ENCODE data around the gene SMOC1.

SMOC1 gene

GRCh38 chr14:69865701-69866365 is 13.4 kb upstream of the SMOC1 start:
- no peak for DNase-seq

DNA sequence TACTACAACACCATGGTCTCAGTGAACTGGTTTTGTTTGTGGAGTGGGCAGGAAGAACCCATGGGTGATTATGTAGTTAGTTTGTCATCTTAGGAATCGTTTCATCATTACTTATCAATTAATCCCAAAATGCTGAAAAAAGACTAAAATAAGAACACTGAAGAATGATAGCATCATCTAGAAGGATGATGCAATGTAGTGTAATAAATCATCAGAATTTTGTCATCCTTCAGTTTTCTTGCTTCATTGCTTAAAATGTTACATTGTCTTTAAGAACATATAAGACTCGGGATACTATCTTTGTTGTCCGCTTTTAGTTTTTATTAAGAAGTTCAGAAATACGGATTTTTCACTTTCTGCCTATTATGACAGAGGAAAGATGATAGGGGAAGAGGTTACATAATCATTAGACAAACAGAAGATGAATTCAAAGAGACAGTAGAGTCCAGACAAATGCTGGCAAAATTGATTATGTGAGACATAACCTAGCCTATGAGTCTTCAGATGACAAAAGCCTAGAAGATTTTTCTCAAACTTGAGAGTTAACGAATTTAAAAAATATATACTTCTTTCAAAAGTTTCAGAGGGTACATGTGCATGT is 10.8 kb upstream of the SMOC1 start:
- DNase-seq, result no peak

GRCh38 chr14:69870613-69871012 is 8.6 kb upstream of the SMOC1 start:
- no peak for DNase-seq

- no peak for DNase-seq
Observed at GRCh38 chr14:69873877-69874780, 5.1 kb upstream of the SMOC1 start.

- DNase-seq, result no peak
Observed at GRCh38 chr14:69876221-69876847, 2.9 kb upstream of the SMOC1 start.

DNA sequence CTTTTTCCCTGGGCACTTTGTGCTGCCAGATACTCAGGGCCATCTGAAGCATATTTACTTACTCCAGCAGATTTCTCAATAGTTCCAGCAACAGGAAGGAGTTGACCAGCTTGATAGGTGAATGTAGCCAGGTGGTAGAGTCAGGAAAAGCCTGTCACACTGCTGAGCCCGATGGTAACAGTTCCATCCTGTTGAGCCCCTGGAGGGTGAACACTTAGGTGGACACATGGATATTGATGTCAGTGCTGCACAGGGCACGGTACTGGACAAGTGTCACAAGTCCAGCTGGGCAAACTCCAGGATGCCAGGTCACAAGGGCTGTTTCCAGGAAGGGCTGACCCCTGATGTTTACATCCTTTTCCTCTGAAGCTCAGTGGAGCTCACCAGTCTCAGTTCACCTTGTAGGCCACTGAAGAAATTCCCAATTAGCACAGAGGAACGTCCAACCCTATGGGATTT is 2.3 kb upstream of the SMOC1 start:
- no peak for DNase-seq

- DNase-seq, result peak; percentile 23
Observed at GRCh38 chr14:69877492-69877891, 1.7 kb upstream of the SMOC1 start.

DNA sequence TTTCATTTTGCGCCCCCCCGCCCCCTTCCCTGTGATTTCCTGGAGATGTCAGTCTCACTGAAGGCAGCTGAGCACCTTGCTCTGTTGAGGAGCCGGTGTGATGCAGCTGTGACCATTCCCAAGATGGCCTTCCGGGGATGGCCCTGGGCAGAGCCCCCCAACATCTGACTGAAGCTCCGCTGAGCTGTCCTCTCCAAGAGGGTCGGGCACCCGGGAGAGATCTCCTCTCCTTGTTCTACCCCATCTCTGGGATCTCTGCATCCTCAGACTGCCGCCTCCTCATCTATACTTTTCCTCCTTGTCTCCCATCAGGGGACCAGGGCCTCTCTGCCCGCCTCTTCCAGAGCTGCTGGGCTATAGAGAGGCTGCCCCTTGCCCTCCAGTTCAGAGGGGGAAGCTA is 965 bp upstream of the SMOC1 start:
- no peak for DNase-seq

DNA sequence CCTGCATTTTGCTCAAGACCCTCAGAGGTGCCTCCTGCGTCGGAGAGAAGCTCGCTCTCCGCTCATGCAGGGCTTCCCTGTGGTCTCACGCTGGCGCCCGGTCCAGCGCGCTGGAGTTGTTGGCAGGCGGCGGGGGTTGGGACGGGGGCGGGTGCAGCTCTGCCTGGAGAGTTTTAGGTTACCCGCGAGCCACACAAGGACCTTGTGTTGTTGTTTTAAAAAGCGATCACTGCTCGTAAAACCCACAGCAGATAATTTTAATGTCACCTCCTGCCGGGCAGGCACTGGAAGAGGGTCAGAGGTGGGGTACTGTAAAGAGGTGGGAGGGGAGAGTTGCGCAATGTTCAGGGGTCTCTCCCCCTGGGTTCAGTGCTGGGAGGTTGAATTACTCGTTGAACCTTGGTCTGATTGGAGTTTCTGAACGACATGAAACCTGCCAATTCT is 850 bp downstream of the SMOC1 start:
- no peak for DNase-seq

- no peak for DNase-seq
Observed at GRCh38 chr14:69880893-69881292, 1.7 kb downstream of the SMOC1 start.

DNA sequence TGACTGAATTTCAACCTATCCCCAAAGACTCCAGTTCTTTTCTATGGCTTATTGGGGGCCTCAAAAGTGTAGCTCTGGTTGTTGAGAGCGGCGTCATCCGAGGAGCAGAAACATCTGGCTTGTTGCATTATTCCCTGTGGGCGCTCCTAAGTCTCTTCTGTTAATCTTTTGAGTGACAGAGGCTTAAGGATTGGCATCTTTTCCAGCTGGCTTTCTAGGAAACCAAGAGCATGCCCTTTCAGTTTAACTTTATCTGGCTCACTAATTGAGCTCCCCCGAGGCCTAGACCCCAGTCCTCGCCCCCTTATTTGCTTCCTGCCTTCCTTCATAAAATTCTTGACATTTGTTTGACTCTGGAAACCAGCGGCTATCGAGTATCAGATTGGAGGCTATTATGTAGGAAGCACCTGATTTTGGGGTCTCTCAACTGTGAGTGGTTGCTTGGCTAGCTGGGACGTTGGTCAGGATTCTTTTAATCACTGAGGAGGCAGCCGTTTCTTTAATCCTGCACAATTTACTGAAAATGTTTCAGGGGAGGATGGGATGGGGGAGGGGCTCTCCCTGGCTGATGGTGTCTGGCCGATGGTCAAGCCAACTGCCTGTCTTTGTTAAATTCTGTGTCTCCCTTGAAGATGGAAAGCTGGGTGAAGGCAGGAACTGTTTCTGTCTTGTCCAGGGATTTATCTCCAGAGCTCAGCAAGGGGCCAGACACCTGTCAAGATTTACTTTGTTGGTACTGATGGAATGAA is 3.1 kb downstream of the SMOC1 start:
- DNase-seq, result no peak

- DNase-seq, result no peak
Observed at GRCh38 chr14:69882915-69883314, 3.7 kb downstream of the SMOC1 start.

GRCh38 chr14:69886453-69887242 is 7.4 kb downstream of the SMOC1 start:
- DNase-seq, result no peak

- DNase-seq, result no peak
Observed at GRCh38 chr14:69887740-69888657, 8.8 kb downstream of the SMOC1 start.

DNA sequence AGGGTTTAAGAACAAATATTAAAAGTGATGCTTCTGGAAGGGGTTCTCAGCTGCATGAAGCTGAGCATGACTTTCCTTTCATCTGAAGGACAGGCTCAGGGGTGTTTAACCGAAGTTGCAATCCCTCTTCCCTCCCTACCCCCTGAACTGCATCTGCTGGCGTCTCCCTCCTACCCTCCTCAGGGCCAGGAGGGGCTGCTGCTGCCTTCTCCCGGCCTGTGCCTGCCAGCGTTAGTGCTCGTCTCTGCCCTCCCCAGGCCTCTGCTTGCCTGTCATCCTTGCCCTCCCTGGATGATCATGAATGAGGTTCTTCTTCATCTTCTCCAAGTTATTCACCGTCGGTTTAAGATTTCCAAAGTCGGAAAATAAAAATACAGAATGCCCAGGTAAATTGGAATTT is 12.2 kb downstream of the SMOC1 start:
- no peak for DNase-seq

DNA sequence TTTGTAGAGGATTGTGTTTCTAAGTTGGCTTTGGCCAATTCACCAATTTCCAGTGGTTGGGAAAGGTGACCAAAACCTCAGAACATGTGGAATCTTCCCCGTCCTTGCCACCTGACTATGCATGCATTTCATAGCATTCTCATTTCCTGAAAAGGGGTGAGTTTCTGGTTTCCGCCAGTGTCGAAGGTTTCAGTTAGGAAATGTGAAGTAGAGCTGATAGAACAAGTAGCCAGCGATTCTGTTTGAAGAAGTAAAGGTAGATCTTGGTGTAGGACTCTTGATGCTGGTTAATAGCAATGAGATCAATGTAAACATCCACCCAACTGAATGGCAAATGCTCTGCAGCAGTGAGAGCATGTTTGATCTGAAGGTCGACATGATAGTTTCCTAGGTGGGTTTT is 15.9 kb downstream of the SMOC1 start:
- no peak for DNase-seq

- DNase-seq, result no peak
Observed at GRCh38 chr14:69896080-69896479, 16.9 kb downstream of the SMOC1 start.

GRCh38 chr14:69896972-69897371 is 17.8 kb downstream of the SMOC1 start:
- no peak for DNase-seq

DNA sequence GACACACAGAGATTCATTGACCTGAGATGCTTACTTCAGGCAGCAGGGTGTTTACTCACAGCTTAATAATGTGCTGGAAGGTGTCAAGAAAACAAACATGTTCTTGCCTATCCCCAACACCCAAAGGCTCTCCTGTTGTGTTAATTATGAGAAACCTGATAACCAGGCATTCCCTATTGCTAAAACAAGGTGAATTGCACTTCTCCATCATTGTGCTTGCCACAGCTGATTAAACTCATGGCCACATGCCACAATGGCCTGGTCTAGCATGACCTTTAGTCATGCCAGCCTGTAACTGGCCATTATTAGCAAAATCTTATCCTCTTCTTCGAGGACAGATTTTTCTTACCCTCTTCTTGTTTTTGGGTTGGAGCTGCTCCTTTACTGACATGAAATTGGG is 21.4 kb downstream of the SMOC1 start:
- DNase-seq, result no peak

- no peak for DNase-seq
Observed at GRCh38 chr14:69901113-69901951, 22.1 kb downstream of the SMOC1 start.

All from activated CD4-positive, alpha-beta T cell treated with anti-CD3 and anti-CD28 coated beads, Interleukin-2, amount 50 U/mL, for 16 hours (primary cell).